B cell (primary cell): ENCODE measurements around the gene RBM19.

Source experiments
- CTCF ChIP-seq: fragments of 200-600 bp; IDR thresholded peaks from one replicate; pipeline ENCODE4 v1.8.0; 2022; ENCODE audit warnings: antibody characterized with exemption, mild to moderate bottlenecking
- EZH2 ChIP-seq: IDR thresholded peaks from 2 replicates; pipeline ENCODE4 v1.6.1; 2012; ENCODE audit warnings: borderline replicate concordance, low read depth, mild to moderate bottlenecking, moderate library complexity, low read length; ENCODE audit not compliant: insufficient read depth, poor library complexity, severe bottlenecking

- TF ChIP-seq EZH2: no peak
- TF ChIP-seq CTCF: no peak
Observed at GRCh38 chr12:113783811-113784210, 182.3 kb downstream of the RBM19 start.
